CD4-positive, alpha-beta T cell treated with Interleukin-17A for 1 hour (primary cell): ENCODE measurements around the gene G0S2.

Experiments used
- DNase-seq: peaks from one replicate; pipeline ENCODE4 v3.0.0-alpha.2; 2020

G0S2 gene

GRCh38 chr1:209648931-209649776 is 26.1 kb upstream of the G0S2 start:
- DNase-seq: no peak

DNA sequence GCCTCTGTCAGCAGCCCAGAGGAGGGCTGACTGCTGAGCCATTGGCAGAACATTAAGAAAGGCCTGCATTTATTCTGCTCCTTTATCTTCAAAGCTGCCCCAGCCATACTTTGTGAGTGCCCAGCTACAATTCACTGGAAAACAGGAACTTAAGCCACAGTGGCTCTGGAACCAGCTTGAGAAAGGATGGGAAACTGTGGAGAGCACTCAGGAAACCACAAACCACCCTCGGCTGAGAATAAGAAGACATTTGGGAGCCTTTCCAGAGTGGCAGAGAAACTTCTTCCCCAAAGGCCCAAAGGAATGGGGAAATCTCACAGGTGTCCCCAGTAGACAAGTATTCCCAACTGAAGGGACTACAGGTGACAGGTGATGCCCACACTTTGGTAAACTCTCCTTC is 24.8 kb upstream of the G0S2 start:
- no peak for DNase-seq

GRCh38 chr1:209651138-209651587 is 24.0 kb upstream of the G0S2 start:
- peak; percentile 49 for DNase-seq

DNA sequence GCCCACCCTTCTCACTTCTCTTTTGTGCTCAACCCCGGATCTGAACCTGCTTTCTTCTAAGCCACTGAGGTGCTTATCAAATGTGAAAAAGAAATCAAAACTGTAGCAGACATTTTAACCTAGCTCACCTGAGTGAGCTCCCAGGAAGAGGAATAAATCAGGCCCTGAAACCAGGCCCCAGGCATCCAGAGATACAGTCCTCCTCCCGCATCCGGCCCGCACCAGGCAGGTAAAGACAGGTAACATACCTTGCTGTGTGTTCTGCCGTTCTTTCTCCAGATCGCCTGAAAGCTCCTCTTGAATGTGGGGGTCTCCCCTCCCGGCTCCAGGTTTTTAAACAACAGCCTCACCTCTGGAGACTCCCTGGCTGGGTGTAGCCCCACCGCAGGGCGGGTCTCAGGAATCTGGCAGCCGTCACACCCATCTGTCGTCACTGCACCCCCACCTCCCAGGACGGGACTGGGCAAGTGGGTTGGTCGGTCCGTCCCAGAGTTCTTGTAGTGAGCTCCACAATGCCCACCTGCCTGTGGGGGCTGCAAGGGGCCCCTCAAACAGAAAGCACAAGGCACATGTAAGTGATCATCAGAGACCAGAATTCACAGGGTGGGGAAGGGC is 23.0 kb upstream of the G0S2 start, which contains the start of gene LAMB3:
Gene LAMB3 (minus strand): TSS at position 305 of the 615 bp plus-strand sequence. CDS start 1,481 bp downstream, outside the sequence.
- no peak for DNase-seq

- DNase-seq: peak; percentile 25
Measured at GRCh38 chr1:209652873-209653401, 22.3 kb upstream of the G0S2 start.

GRCh38 chr1:209653915-209654351 is 21.3 kb upstream of the G0S2 start:
- no peak for DNase-seq

- DNase-seq: no peak
Measured at GRCh38 chr1:209655411-209656231, 19.6 kb upstream of the G0S2 start.

DNA sequence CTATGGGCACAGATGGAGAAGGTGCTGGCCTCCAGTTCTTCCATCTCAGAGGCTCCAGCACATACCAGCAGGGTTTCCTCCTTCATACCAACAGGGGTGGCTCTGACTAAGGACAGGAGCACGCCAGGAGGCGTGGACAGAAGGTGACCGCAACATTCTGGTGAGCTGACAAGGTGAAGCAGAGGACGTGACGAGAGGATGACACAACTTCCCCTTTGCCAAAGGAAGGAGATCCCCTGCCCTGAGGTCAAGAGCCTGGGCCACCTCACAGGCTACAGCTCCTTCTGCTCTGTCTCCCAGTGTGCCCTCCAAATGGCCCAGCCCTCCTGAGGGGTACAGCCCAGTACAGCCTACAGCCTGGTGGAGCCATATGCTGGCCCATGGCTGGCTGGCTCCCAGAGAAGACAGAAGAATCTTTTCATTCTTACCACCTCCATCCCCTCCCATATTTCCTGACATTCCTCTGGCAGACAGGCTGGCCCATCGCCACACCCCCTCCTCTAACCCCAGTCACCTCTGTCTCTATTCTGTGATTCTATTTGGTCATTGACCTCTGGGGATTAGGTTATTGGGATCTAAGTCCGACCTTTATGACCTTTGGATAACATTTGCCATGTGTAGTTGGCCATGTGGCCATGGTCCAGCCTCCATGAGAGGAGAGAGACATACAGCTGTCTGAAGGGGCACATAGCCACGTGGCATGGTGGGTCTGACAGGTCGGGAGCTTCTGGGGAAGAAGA is 17.9 kb upstream of the G0S2 start:
- DNase-seq: peak; percentile 41

- DNase-seq: no peak
Measured at GRCh38 chr1:209657918-209658317, 17.3 kb upstream of the G0S2 start.

DNA sequence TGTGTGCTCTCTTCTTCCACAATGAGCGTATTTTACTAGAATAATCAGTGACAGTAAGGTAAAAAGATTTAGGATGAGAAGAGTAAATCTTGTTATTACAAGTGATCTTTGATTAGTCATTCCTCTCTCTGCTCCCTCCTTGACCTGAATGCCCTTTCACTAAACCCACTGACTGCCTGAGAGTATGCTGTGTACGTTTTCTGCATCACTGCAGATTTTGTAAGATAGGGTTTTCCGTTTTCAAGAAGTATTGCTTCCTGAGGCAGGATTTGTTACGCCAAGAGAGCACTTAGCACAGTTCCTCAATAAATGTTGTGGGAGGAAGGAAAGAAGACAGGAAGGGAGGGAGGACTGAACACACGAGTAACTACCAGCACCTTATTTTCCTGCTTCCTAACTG is 15.3 kb upstream of the G0S2 start:
- DNase-seq: peak; percentile 28

DNA sequence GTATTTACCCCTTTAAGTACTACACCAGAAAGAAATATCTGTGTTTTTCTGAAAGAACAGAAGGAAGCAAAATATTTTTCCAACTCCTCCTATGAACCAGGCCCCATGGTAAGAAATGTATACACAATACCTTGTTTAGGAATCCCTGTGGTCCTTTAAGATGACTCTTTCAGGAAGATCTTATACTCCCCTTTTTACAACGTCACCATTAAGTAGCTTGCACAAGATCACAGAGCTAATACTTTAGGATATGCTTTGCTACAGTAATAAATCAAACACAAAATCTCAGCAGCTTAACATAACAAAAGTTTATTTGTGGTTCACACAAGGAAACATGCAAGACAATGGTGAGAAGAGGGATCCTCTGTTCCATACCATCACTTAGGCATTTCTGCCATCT is 14.1 kb upstream of the G0S2 start:
- DNase-seq: no peak

DNA sequence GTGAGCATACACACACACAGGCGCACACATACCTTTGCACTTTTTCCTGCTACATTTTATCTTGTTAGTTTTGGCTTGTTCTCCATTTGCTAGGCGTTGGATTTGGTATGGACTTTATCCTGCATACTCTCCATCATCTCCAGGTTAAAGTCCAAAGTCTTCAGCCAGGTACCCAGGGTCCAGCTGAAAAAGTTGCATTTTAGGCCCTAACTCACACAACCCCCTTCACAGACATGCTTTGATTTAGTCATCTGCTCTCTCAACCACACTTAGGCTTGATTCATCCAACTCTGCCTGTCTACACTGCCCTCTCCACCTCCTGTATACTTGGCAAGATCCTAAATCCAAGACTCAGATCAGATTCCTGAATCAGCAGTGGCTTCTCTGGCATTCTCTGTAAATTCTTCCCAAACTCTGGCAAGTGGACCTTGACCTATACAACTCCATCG is 12.3 kb upstream of the G0S2 start:
- DNase-seq: no peak

- DNase-seq: no peak
Measured at GRCh38 chr1:209667103-209667502, 8.1 kb upstream of the G0S2 start.

DNA sequence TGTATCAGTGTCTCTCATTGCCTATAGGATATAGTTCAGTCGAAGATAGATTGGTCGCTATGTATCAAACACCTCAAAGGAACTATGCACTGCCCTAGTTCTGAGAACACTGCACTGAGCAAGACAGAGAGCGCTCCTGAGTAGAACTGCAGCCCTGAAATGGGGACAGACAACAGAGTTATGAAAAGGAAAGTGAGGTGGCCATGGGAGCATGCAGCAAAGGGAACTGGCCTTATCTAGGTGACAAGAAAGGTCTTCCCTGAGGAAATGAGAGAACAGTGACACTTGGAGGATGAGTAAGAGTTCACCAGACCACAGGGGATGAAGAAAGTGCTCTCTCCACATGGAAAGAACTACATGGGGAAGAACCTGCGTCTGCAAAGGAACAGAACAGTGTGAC is 7.5 kb upstream of the G0S2 start:
- no peak for DNase-seq

- no peak for DNase-seq
Measured at GRCh38 chr1:209670441-209671082, 4.7 kb upstream of the G0S2 start.

GRCh38 chr1:209672705-209673630 is 2.2 kb upstream of the G0S2 start:
- peak; percentile 68 for DNase-seq

DNA sequence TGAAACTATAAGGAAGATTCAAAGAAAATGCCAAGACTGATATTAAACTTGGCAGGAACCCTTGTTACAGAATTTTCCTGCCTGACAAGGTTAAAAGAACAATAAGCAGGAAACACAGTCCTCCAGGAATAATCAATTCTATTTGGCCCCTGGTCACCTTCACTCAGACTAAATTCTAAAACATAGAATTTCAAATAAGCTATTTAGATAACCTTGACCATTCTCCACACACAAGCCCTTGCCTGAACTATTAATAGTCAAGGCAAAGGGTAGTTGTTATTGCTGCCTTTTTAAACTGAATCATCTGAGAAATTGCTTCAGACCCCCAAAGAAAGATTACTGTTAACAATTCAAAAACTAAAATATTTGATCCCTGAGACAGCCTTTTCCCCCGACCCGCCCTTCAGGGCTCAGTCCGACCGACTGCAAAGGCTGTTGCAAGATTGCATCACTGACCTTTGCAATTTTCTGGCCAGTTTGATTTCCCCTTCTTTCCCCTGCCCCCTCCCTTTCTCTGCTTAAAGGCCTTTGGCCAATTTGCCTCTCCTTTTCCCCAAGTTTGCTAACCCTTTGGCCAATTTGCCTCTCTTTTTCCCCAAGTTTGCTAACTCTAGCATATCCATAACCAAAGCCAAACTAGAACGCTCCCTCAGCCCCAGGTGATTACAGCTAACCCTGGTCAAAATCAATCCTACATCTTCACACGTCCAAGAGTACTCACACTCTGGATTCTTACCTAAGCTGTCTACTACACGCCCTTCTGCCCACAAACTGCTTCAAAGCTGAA is 1.4 kb upstream of the G0S2 start:
- no peak for DNase-seq

GRCh38 chr1:209675565-209676154 is 448 bp downstream of the G0S2 start:
- DNase-seq: no peak

DNA sequence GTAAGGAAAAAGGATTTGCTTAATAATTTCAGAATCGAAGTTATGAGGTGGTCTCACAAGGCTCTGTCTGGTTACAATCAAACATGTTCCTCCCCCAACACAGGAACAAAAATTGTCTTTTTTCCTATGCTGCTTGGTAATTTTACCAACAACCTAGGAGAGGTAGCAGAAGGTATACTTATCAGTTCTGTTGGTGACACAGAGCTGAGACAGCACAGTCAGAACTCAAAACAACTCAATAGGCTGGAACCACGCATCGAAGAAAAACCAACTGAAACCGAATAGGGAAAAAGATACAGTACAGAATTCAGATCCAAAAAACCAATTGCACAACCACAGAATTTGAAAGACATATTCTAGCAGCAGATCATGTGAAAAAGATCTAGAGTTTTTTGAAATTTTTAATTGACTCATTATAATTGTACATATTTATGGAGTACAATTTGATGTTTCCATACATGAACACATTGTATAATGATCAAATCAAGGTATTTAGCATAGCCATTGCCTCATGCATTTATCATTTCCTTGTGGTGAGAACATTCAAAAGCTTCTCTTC is 3.8 kb downstream of the G0S2 start:
- DNase-seq: no peak
